PC-3 (cell line): ENCODE data around the gene PKDREJ. TPM values are rescaled to one million over a fixed set of nuclear protein-coding genes. Genes with fewer than 3 reads are reported as not detected.

Experiments
- ATAC-seq: fragments of 200-7000 bp; cut with Tn5 transposase; 2 replicates; pipeline ENCODE4 v1.9.1; 2020; ENCODE audit warnings: mild to moderate bottlenecking, moderate library complexity
- BruUV-seq: library from RNA; stranded (reverse); fragments of 400-500 nt; replicated peaks from 2 replicates; lab custom pipeline; 2021; lab: Mats Ljungman, UMichigan
- CTCF ChIA-PET: fragments of 300-600 bp; sonication (Branson Sonifier 250); formaldehyde crosslinking; loops from one replicate; lab custom pipeline; 2022; ENCODE audit warnings: antibody characterized with exemption; lab: Charles Lee
- POLR2A ChIA-PET: fragments of 300-600 bp; sonication (Branson Sonifier 250); formaldehyde crosslinking; loops from one replicate; lab custom pipeline; 2022; ENCODE audit warnings: antibody characterized with exemption; ENCODE audit not compliant: unreplicated experiment; lab: Charles Lee
- DNase-seq: peaks from one replicate; pipeline ENCODE4 v3.0.0-alpha.2; 2015
- H2AFZ ChIP-seq: fragments of 300-600 bp; sonication (generic); 2 replicates; pipeline ENCODE4 v1.6.0; 2016; ENCODE audit warnings: antibody characterized with exemption, low read length
- H3F3A ChIP-seq: fragments of 300-600 bp; sonication (generic); one replicate; pipeline ENCODE4 v1.6.0; 2017; ENCODE audit warnings: antibody characterized with exemption, low read length, control low read depth, mild to moderate bottlenecking; ENCODE audit not compliant: unreplicated experiment
- H3K27ac ChIP-seq: fragments of 300-600 bp; sonication (generic); 2 replicates; pipeline ENCODE4 v1.5.1; 2016; ENCODE audit warnings: mild to moderate bottlenecking, low read length
- H3K27me3 ChIP-seq: fragments of 300-600 bp; sonication (generic); 2 replicates; pipeline ENCODE4 v1.6.1; 2016; ENCODE audit warnings: low read length, mixed read lengths
- H3K36me3 ChIP-seq: fragments of 300-600 bp; sonication (generic); 2 replicates; pipeline ENCODE4 v1.6.1; 2016; ENCODE audit warnings: low read depth, mixed run types, low read length, mixed read lengths
- H3K4me1 ChIP-seq: fragments of 300-600 bp; sonication (generic); 2 replicates; pipeline ENCODE4 v1.5.1; 2016; ENCODE audit warnings: low read length; ENCODE audit not compliant: insufficient read depth
- H3K4me2 ChIP-seq: fragments of 300-600 bp; sonication (generic); 2 replicates; pipeline ENCODE4 v1.6.0; 2016; ENCODE audit warnings: low read length
- H3K4me3 ChIP-seq: fragments of 300-600 bp; sonication (generic); 2 replicates; pipeline ENCODE4 v1.5.1; 2016; ENCODE audit warnings: mild to moderate bottlenecking, low read length, mixed read lengths
- H3K79me2 ChIP-seq: fragments of 300-600 bp; sonication (generic); 2 replicates; pipeline ENCODE4 v1.6.1; 2017; ENCODE audit warnings: low read length, mixed read lengths
- H3K9ac ChIP-seq: fragments of 300-600 bp; sonication (generic); 2 replicates; pipeline ENCODE4 v1.6.0; 2016; ENCODE audit warnings: mild to moderate bottlenecking, low read length
- H3K9me2 ChIP-seq: fragments of 300-600 bp; sonication (generic); replicated peaks from 2 replicates; pipeline ENCODE4 v1.6.1; 2016; ENCODE audit warnings: mixed run types, low read length, mixed read lengths
- H3K9me3 ChIP-seq: fragments of 300-600 bp; sonication (generic); 2 replicates; pipeline ENCODE4 v1.6.1; 2016; ENCODE audit warnings: low read length, mixed read lengths
- H4K20me1 ChIP-seq: fragments of 300-600 bp; sonication (generic); 2 replicates; pipeline ENCODE4 v1.6.1; 2016; ENCODE audit warnings: low read length, mixed read lengths
- EZH2 ChIP-seq: fragments of 300-600 bp; sonication (generic); IDR thresholded peaks from one replicate; pipeline ENCODE4 v1.6.1; 2017; ENCODE audit warnings: antibody characterized with exemption, mild to moderate bottlenecking, low read length; ENCODE audit not compliant: unreplicated experiment
- EZH2phosphoT487 ChIP-seq: fragments of 300-600 bp; sonication (generic); IDR thresholded peaks from 2 replicates; pipeline ENCODE4 v1.6.1; 2018; ENCODE audit warnings: mild to moderate bottlenecking, antibody characterized with exemption, low read length, borderline replicate concordance
- intact Hi-C: fragments of 100-400 bp; cut with micrococcal nuclease; formaldehyde crosslinking; loops from 2 replicates; pipeline ENCODE4 v1.9.0; 2023
- total RNA-seq: library from RNA; depleted of rRNA; stranded (reverse); fragments of >200 nt; gene quantifications from 2 replicates; pipeline ENCODE4 v1.2.3, GENCODE V29; 2014
- TF ChIP-seq, protein P1 (sequence below): fragments of 300-600 bp; sonication (generic); conservative IDR thresholded peaks from 2 replicates; pipeline ENCODE4 v1.5.1; 2017; ENCODE audit warnings: antibody characterized with exemption, low read depth, mild to moderate bottlenecking, low read length

PKDREJ gene
- total RNA-seq, 1 experiment from 2014 or later: not detected

DNA sequence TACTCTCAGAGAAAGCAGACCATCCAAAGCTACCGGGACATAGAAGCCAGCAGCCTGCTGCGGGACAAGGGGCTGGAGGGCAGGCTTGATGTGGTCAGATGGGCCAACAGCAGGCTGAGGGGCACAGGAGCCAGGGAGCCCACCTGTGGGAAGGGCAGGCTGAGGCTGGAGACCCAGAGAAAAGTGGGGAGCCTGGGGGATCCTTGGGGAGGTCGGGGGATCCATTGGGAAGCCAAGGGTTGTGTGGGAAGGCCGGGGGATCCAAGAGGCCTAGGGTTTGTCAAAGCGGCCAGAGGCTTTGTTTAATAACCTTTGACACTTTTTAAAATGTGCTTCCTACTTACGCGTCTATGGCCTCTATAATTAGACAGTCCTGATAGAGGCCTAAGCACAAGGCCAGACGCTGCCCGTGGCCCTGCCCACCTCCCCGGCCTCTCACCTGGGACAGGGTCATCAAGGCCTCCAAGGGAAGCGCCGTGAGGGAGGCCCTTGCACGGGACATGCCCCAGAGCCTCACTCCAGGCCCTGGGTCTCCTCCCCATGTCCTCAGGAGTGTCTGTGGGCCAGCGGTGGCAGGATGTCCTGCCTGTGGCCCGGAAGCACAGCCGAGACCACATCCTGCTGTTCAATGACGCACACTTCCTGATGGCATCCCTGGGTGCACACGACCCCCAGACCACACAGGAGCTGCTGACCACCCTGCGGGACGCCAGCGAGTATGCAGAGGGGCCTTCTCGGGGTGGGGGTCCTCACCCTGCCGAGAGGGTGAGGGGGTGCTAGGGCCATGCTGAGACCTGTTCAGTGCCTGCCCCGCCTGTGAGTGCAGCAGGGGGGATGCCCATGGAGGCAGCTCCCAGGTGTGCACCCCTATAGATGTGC is 25.0 kb upstream of the PKDREJ start:
- ATAC-seq (no peak), DNase-seq (no peak)
- no peaks in the 10 kb centered on the region for H3K4me1 ChIP-seq
- H3K9me3 ChIP-seq: no peaks in the 10 kb centered on the region
- no peak overlapping the region for H3K27ac ChIP-seq
- H3K27me3 ChIP-seq: no peaks in the 10 kb centered on the region
- H3K79me2 ChIP-seq: no peaks in the 10 kb centered on the region
- no peak for TF ChIP-seq EZH2
- no peak for TF ChIP-seq EZH2phosphoT487
- TF ChIP-seq, protein P1, sequence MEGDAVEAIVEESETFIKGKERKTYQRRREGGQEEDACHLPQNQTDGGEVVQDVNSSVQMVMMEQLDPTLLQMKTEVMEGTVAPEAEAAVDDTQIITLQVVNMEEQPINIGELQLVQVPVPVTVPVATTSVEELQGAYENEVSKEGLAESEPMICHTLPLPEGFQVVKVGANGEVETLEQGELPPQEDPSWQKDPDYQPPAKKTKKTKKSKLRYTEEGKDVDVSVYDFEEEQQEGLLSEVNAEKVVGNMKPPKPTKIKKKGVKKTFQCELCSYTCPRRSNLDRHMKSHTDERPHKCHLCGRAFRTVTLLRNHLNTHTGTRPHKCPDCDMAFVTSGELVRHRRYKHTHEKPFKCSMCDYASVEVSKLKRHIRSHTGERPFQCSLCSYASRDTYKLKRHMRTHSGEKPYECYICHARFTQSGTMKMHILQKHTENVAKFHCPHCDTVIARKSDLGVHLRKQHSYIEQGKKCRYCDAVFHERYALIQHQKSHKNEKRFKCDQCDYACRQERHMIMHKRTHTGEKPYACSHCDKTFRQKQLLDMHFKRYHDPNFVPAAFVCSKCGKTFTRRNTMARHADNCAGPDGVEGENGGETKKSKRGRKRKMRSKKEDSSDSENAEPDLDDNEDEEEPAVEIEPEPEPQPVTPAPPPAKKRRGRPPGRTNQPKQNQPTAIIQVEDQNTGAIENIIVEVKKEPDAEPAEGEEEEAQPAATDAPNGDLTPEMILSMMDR: no peak
- no peak overlapping the region for H2AFZ ChIP-seq
- no peaks in the 10 kb centered on the region; the same call in 1 of the 2 replicates for H3K36me3 ChIP-seq
- BruUV-seq: no TSS peak
- H3K4me3 ChIP-seq: no peak overlapping the region
- intact Hi-C loops: no loop called here
- no peaks in the 10 kb centered on the region for H3F3A ChIP-seq
- ChIA-PET POLR2A (interaction anchor here (0.6 kb wide), 1 partner anchor 834 kb away, joined by 3 read pairs; no protein-coding TSS in a partner anchor), CTCF (no interaction called here)
- no peaks in the 10 kb centered on the region for H3K9me2 ChIP-seq
- H3K9ac ChIP-seq: no peak overlapping the region
- no peaks in the 10 kb centered on the region for H4K20me1 ChIP-seq
- no peak overlapping the region for H3K4me2 ChIP-seq

DNA sequence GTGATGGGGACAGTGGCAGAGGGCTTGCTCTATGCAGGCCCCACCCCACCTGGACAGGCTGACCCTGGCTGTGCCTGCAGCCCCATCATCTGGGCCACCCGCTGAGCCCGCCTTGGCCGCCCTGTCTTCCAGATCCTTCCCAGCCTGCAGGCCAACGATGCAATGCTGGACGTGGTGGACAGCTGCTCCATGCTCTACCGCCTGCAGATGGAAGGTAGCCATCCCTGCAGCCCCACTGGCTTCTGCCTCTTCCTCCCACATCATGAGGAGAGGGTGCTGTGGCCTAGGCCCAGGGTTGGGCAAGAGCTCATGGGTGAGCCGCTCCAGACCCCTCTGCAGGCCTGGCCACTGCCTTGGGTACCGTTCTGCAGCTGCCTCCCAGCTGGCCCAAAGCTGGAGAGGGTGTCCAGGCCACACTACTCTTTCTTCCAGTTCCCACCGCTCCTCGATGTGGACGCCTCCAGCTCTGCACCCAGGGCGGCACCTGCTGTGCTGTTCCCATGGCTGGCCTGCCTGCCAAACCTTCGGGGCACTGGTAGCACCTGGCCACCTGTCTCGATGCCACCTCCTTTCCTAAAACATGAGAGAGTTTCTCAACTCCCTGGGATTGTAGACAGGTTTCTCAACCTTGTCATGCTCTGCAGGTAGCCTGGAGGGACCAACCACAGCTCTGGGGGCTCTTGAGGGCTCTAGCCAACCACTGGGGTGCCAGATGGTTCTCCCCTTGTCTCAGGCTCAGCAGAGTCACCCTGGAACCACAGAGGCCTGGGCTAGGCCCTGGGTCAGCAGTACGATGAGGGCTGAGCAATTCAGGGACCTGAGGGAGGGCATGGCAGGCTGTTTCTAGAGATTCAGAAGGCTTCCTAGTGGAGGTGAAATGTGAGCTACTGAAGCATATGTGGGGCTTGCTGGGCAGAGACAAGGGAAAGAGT is 24.1 kb upstream of the PKDREJ start:
- H3K4me1 ChIP-seq: no peaks in the 10 kb centered on the region
- POLR2A ChIA-PET: interaction anchor here (0.6 kb wide), 1 partner anchor 833 kb away, joined by 3 read pairs; no protein-coding TSS in a partner anchor
- no peak for TF ChIP-seq EZH2phosphoT487
- no peak for TF ChIP-seq EZH2
- TF ChIP-seq, protein P1: no peak
- H3K79me2 ChIP-seq: no peaks in the 10 kb centered on the region
- intact Hi-C loops: no loop called here
- H4K20me1 ChIP-seq: no peaks in the 10 kb centered on the region
- ATAC-seq (no peak), DNase-seq (no peak)
- H3K4me3 ChIP-seq: no peak overlapping the region
- H3K9me3 ChIP-seq: no peaks in the 10 kb centered on the region
- no peak overlapping the region for H3K9ac ChIP-seq
- CTCF ChIA-PET: no interaction called here
- no peaks in the 10 kb centered on the region for H3K27me3 ChIP-seq
- BruUV-seq: no TSS peak
- no peak overlapping the region for H2AFZ ChIP-seq
- no peaks in the 10 kb centered on the region; the same call in 1 of the 2 replicates for H3K36me3 ChIP-seq
- no peaks in the 10 kb centered on the region for H3F3A ChIP-seq
- H3K27ac ChIP-seq: no peak overlapping the region
- H3K9me2 ChIP-seq: no peaks in the 10 kb centered on the region
- H3K4me2 ChIP-seq: no peak overlapping the region
